KBM-7 (cell line): Measurements from ENCODE around the gene VWCE.

Experiments
- DNase-seq: peaks from one replicate; pipeline ENCODE4 v3.0.0-alpha.2; 2015
- in situ Hi-C: fragments of 300-500 bp; cut with MboI; formaldehyde crosslinking; loops from 2 replicates; pipeline ENCODE4 v1.14.3; 2020; ENCODE audit warnings: low sequenced_read_pairs, low pct_unique_long_range_greater_than_20kb, mixed read lengths

The VWCE gene

DNA sequence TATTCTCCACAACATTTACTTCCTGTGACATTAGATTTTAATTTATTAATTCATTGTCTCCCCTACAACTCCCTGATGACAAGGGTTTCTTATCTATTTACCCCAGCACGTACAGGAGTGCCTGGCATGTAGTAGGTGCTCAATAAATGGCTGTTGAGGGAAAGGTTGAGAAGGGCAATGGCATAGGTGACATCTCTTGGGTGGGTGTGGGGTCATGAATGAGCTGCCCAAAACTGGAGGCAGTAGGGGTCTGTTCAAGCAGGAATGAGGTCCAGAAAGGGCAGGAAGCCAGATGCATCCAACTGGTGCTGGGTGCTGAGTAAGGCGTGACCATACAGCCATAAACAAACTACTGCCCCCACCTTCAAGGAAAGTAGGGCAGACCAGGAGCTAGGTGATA, 2.8 kb downstream of the VWCE start:
- no peak for DNase-seq
- in situ Hi-C loops, result no loop called here

GRCh38 chr11:61290905-61291690, 4.0 kb downstream of the VWCE start:
- no peak for DNase-seq
- in situ Hi-C loops, result no loop called here

- in situ Hi-C loops, result no loop called here
- no peak for DNase-seq
Measured at GRCh38 chr11:61287338-61287977, 7.7 kb downstream of the VWCE start.

DNA sequence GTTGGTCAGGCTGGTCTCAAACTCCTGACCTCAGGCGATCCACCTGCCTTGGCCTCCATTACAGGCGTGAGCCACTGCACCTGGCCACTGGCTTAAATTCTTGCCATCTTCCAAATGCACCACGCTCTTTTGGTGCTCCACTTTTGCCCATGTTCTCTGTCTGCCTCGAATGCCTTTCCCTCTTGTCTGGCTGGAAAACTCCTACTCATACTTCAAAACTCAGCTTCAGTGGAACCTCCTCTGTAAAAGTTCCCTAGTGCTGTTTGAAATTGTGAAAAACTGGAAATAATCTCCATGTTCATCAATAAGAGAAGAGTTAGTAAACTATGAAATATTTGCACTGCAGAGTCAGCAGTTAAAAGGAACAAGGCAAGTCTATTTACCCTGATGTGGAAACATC, 11.5 kb downstream of the VWCE start:
- DNase-seq, result no peak
- in situ Hi-C loops, result no loop called here

- in situ Hi-C loops, result no loop called here
- no peak for DNase-seq
Measured at GRCh38 chr11:61281581-61282250, 13.4 kb downstream of the VWCE start.

- no peak for DNase-seq
- in situ Hi-C loops, result no loop called here
Measured at GRCh38 chr11:61280883-61281580, 14.1 kb downstream of the VWCE start.

- no peak for DNase-seq
- in situ Hi-C loops, result no loop called here
Measured at GRCh38 chr11:61279934-61280659, 15.0 kb downstream of the VWCE start.

- in situ Hi-C loops, result no loop called here
- DNase-seq, result no peak
Measured at GRCh38 chr11:61278001-61278470, 17.1 kb downstream of the VWCE start.

DNA sequence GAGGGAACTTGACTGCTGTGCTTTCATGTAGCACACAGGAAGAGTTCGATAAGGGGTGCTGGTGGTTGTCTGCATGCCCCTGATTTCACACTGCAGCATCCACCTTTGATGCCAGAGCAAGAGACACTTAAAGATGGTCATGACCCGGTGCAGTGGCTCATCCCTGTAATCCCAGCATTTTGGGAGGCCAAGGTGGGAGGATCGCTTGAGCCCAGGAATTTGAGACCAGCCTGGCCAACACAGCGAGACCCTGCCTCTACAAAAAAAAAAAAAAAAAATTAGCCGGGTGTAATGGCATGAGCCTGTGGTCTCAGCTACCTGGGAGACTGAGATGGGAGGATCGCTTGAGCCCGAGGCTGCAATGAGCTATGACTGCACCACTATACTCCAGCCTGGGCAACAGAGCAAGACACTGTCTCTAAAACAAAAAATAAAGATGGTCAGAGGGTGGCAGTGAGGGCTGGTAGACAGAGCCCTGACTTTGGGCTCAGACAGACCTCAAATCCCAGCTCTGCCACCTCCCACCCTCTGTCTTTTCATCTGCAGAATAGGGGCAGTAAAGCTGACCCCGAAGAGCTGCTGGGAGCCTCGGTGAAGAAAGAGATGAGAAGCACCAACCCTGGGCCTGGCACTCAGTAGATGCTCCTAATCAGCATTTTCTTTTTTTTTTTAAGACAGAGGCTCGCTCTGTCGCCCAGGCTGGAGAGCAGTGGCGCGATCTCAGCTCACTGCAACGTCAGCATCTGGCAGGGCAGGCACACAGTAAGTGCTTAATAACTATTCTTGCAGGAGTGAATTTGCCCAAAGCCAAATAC, 17.7 kb downstream of the VWCE start:
- in situ Hi-C loops, result no loop called here
- DNase-seq, result no peak

DNA sequence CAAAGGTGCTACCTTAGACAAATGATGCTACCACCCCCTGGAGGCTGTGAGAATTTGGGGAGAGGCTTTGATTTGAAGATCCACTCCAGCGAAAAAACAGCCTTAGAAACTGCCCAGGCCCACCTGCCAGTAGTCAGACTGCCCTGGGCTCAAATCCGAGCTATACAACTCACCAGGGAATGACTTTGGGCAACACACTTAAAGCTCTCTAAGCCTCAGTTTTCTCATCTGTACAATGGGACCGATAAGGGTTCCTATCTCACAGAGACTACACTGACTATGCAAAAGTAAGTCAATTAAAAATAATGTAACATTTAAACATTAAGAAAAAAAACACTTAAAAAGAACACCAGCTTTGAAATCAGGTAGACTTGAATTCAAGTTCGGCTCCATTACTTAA, 19.9 kb downstream of the VWCE start:
- DNase-seq, result no peak
- in situ Hi-C loops, result no loop called here

DNA sequence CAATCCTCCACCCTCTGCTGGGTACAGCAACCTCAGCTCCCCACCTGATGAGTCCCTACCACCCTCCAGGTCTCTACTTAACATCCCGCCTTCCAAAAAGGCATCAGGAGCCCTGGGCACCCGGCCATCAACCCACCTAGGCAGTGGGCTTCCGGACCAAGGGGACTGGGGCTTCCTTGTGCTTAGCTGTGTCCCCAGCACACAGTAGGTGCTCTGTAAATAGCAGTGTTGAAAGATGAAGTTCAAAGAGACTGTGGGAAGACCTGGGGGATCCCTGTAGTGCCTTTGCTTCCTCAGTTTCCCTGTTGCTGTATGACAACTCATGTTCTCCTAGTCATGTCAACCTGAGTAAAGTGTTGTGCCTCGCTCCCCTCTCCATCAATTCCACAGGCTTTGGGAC, 21.0 kb downstream of the VWCE start:
- no peak for DNase-seq
- in situ Hi-C loops, result no loop called here

- in situ Hi-C loops, result no loop called here
- no peak for DNase-seq
Measured at GRCh38 chr11:61273178-61274078, 21.7 kb downstream of the VWCE start.

- in situ Hi-C loops, result no loop called here
- DNase-seq, result no peak
Measured at GRCh38 chr11:61272731-61273130, 22.4 kb downstream of the VWCE start.

DNA sequence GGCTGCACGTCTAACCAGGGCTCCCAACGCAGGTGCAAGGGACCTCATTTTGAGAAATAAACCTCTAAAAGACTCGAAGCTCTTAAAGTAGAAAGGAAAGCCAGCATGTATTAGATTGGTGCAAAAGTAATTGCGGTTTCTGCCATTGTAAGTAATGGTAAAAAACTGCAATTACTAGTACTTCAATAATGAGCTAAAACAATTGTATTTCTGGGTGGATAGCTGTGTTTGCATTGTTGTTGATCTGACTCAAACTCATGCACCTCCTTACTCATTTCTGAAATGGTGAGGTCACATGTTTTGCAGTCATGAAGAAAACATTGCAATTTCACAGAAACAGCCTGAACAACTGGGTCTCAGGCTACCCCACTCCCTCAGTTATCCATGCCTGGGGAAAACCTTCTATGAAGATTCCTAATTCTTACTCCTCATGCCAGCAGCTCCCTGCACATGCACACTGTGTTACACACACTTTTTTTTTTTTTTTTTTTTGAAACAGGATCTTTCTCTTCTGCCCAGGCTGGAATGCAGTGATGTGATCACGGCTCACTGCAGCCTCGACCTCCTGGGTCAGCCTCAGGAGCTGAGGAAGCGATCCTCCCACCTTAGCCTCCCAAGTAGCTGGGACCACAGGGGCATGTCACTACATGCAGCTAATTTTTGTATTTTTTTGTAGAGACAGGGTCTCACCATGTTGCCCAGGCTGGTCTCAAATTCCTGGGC, 24.6 kb downstream of the VWCE start:
- DNase-seq, result no peak
- in situ Hi-C loops, result no loop called here

DNA sequence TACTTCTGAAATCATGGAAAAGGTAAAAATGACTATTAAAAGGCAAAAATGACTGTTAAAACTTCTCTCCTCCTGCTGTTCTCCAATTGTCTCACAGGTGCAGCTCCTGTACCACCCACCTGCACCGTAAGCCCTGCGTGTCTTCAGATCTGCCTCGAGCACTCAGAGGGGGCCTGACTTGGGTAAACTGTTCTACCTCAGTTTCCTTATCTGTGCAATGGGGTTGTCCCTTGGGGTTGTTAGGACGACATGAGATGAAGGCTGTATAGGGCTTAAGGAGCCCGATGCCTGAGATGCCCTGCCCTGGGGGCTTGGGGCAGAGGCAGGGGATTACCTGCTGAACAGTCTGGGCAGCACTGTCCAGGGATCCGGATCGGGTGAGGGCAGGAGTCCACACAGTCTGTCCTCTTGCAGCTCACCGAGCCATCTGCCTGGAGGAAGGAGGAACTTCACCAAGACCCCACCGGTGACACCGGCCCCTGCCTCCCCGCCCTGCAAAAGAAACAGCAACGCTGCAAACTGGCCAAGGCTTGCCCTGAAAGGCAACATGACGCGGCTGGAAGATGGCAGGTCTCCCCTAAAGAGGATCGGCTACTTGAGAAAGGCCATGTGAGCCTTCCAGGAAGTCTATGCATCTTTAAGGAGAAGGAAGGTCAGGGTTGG, 26.4 kb downstream of the VWCE start:
- no peak for DNase-seq
- in situ Hi-C loops, result no loop called here

DNA sequence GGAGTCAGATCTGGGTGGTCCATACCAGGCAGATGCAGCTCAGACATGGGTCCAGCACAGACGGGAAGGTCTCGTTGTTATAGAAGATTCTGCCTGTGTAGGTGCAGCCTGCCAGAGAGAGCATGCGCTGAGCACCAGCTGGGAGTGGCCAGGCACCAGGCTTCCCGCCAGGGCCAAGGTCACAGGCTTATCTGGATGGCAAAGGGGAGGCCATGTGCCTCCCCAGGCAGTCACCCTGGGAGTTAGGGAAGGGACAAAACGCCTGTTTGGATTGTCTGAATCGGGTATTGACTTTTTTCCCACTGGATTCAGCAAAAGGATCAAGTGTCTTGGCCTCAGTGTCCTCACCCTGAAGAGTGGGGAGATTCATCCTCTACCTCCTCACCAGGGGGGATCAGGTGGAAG, 27.7 kb downstream of the VWCE start:
- in situ Hi-C loops, result no loop called here
- DNase-seq, result no peak
